Ovary (tissue), 3 donors: Measurements from ENCODE around the gene GDF7.

Experiments used
- EP300 ChIP-seq: sonication (generic); formaldehyde crosslinking; IDR thresholded peaks from one replicate; pipeline ENCODE4 v1.6.1; 2017; ENCODE audit warnings: antibody characterized with exemption
- POLR2A ChIP-seq: fragments of 450-650 bp; IDR thresholded peaks from one replicate; pipeline ENCODE4 v1.6.1; 2017; ENCODE audit warnings: antibody characterized with exemption, mild to moderate bottlenecking, moderate library complexity
- TF ChIP-seq, protein P1 (sequence below), 3 donors: fragments of 450-650 bp in 2 of 3; fragments of 200-600 bp in 1 of 3; IDR thresholded peaks; one replicate each; pipeline versions ENCODE4 v1.5.1 to v1.8.0; 2016 to 2022; ENCODE audit warnings: antibody characterized with exemption in 3 of 3, mild to moderate bottlenecking in 1 of 3
- donor health status: DM: no; HTN: no; CAD: no.

DNA sequence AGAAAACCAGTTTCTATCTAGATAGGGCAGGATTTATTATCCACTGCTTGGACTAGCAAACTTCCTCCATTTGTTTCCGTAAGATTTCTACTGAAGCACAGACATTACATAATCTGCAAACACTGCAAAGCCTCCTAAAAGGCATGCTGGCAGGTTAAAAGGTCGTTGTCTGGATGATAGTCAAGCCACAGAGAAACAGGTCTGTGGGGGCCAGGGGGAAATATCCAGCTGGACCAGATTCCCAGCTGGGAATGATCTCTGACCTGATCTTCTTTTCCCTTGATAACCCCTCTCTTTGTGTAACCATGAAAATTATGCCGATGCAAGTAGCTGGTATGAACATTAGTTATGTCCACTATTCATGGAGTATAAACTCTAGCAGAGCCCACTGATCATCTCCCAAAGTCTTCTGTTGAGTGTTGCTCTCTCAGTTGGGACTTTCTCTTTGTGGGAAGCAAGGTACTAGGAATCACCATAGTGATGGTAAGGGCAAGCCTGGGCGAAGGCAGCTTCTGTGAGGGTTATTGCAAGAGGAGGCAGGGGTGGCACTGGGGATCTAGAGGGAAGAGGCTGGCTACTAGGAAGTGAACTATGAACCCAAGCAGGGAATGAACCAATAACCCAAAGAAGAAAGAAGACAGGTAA, 61.3 kb downstream of the GDF7 start:
- TF ChIP-seq, protein P1, sequence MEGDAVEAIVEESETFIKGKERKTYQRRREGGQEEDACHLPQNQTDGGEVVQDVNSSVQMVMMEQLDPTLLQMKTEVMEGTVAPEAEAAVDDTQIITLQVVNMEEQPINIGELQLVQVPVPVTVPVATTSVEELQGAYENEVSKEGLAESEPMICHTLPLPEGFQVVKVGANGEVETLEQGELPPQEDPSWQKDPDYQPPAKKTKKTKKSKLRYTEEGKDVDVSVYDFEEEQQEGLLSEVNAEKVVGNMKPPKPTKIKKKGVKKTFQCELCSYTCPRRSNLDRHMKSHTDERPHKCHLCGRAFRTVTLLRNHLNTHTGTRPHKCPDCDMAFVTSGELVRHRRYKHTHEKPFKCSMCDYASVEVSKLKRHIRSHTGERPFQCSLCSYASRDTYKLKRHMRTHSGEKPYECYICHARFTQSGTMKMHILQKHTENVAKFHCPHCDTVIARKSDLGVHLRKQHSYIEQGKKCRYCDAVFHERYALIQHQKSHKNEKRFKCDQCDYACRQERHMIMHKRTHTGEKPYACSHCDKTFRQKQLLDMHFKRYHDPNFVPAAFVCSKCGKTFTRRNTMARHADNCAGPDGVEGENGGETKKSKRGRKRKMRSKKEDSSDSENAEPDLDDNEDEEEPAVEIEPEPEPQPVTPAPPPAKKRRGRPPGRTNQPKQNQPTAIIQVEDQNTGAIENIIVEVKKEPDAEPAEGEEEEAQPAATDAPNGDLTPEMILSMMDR (IDR thresholded peaks at IDR 0.05), result no peak
- TF ChIP-seq POLR2A, result no peak
- no peak for TF ChIP-seq EP300
